Naive thymus-derived CD4-positive, alpha-beta T cell (primary cell): ENCODE data around the gene SLC39A10. TPM values are rescaled to one million over a fixed set of nuclear protein-coding genes. Genes with fewer than 3 reads are reported as not detected.
"Not testable (repeated sequence)": the region's sequence is repeated elsewhere in the genome, so short reads cannot be mapped to it uniquely, and the experiment has no call there.

ENCODE experiments used
- ATAC-seq: fragments of 150-1000 bp; cut with Tn5 transposase; 2 replicates; pipeline ENCODE4 v1.10.0; 2021; ENCODE audit warnings: mild to moderate bottlenecking, moderate library complexity
- CTCF ChIA-PET: fragments of 350-600 bp; sonication (Branson Sonifier 250); formaldehyde crosslinking; loops from one replicate; lab custom pipeline; 2021; ENCODE audit warnings: antibody characterized with exemption; lab: Charles Lee
- POLR2A ChIA-PET: fragments of 350-600 bp; sonication (Branson Sonifier 250); formaldehyde crosslinking; loops from one replicate; lab custom pipeline; 2021; ENCODE audit warnings: antibody characterized with exemption, inconsistent platforms; lab: Charles Lee
- DNase-seq, 9 donors: peaks; one replicate each; pipeline versions ENCODE4 v3.0.0 to v3.0.0-alpha.2; 2020 to 2022; ENCODE audit warnings: mixed read lengths in 1 of 9
- H3K27ac ChIP-seq: one replicate; pipeline ENCODE4 v1.7.0; 2013; ENCODE audit warnings: mild to moderate bottlenecking, low read depth, low read length, moderate library complexity
- H3K27me3 ChIP-seq, 2 donors: one replicate each; pipeline ENCODE4 v1.7.0; 2013; ENCODE audit warnings: low read length in 2 of 2, mild to moderate bottlenecking in 2 of 2, moderate library complexity in 2 of 2; ENCODE audit not compliant: control insufficient read depth in 2 of 2, insufficient read depth in 2 of 2
- H3K36me3 ChIP-seq, 3 experiments: 1 replicate in 2 of 3; 2 replicates in 1 of 3; pipeline ENCODE4 v1.7.0; 2013; ENCODE audit warnings: low read length in 3 of 3, mild to moderate bottlenecking in 3 of 3, moderate library complexity in 1 of 3; ENCODE audit not compliant: insufficient read depth in 3 of 3, control insufficient read depth in 2 of 3
- H3K4me1 ChIP-seq, 2 donors: one replicate each; pipeline ENCODE4 v1.7.0; 2013; ENCODE audit warnings: low read length in 2 of 2, mild to moderate bottlenecking in 2 of 2, moderate library complexity in 1 of 2; ENCODE audit not compliant: control insufficient read depth in 2 of 2, insufficient read depth in 2 of 2
- H3K4me3 ChIP-seq: 2 replicates; pipeline ENCODE4 v1.7.0; 2013; ENCODE audit warnings: mild to moderate bottlenecking, low read length
- H3K9me3 ChIP-seq, 3 experiments: 1 replicate in 2 of 3; 2 replicates in 1 of 3; pipeline ENCODE4 v1.7.0; 2013; ENCODE audit warnings: low read length in 3 of 3; ENCODE audit not compliant: control insufficient read depth in 2 of 3
- H3K27ac Mint-ChIP-seq, 9 donors: one replicate each; pipeline ENCODE4 v1.8.0; 2020 to 2022; ENCODE audit warnings: mixed read lengths in 9 of 9, mild to moderate bottlenecking in 8 of 9, moderate library complexity in 5 of 9, inconsistent platforms in 2 of 9
- H3K27me3 Mint-ChIP-seq, 5 donors: one replicate each; pipeline ENCODE4 v1.8.0; 2021 to 2022; ENCODE audit warnings: mixed read lengths in 5 of 5, mild to moderate bottlenecking in 1 of 5
- H3K36me3 Mint-ChIP-seq, 5 donors: one replicate each; pipeline ENCODE4 v1.8.0; 2020 to 2022; ENCODE audit warnings: mixed read lengths in 5 of 5, mild to moderate bottlenecking in 3 of 5, inconsistent platforms in 1 of 5
- H3K4me1 Mint-ChIP-seq, 7 donors: one replicate each; pipeline ENCODE4 v1.8.0; 2020 to 2022; ENCODE audit warnings: mixed read lengths in 7 of 7, mild to moderate bottlenecking in 3 of 7, inconsistent platforms in 1 of 7
- H3K4me3 Mint-ChIP-seq, 10 donors: one replicate each; pipeline ENCODE4 v1.8.0; 2020 to 2022; ENCODE audit warnings: mild to moderate bottlenecking in 10 of 10, mixed read lengths in 10 of 10, moderate library complexity in 6 of 10, inconsistent platforms in 2 of 10
- H3K9me3 Mint-ChIP-seq, 11 donors: one replicate each; pipeline ENCODE4 v1.8.0; 2020 to 2022; ENCODE audit warnings: mixed read lengths in 11 of 11, mild to moderate bottlenecking in 4 of 11, inconsistent platforms in 1 of 11, moderate library complexity in 1 of 11
- intact Hi-C, 2 donors: fragments of 100-400 bp; cut with micrococcal nuclease; formaldehyde crosslinking; loops; one replicate each; pipeline ENCODE4 v1.15.1; 2023
- polyA plus RNA-seq, 2 donors: library from polyadenylated mRNA; unstranded; fragments of 300-500 nt; fragmentation: Illumina TruSeq; gene quantifications; one replicate each; pipeline ENCODE4 v1.2.3, GENCODE V29; 2021
- total RNA-seq, 6 experiments: library from RNA in 5 of 6; stranded (reverse) in 5 of 6; gene quantifications; 1 replicate in 5 of 6; 2 replicates in 1 of 6; pipeline ENCODE4 v1.2.3 and lab custom pipeline; 2021 to 2026

Gene SLC39A10
- total and polyA plus RNA-seq, 7 experiments from 2014 or later = 6.6 to 92.9 (median 58.0) TPM

- Mint-ChIP-seq H3K4me1 (peaks cover 13 to 82% (median 63%) of the 10 kb centered on the region in 7 donors), H3K9me3 (peaks cover 0 to 7% (median 0%) of the 10 kb centered on the region in 11 donors), H3K27ac (no peak overlapping the region), H3K27me3 (no peaks in the 10 kb centered on the region), H3K4me3 (no peak overlapping the region), H3K36me3 (peaks cover 16 to 50% (median 45%) of the 10 kb centered on the region in 5 donors)
- CTCF ChIA-PET = interaction anchor here (0.7 kb wide), 1 partner anchor 1432 kb away, joined by 3 read pairs; no protein-coding TSS in a partner anchor
- Histone ChIP-seq H3K4me1 (peaks cover 0 to 13% of the 10 kb centered on the region in 2 donors), H3K27me3 (no peaks in the 10 kb centered on the region), H3K4me3 (no peak overlapping the region), H3K9me3 (no peaks in the 10 kb centered on the region), H3K36me3 (no peaks in the 10 kb centered on the region), H3K27ac (no peak overlapping the region)
- DNase-seq (no peak), ATAC-seq (no peak)
- POLR2A ChIA-PET = no interaction called here
- intact Hi-C loops = no loop called here
Observed at GRCh38 chr2:195682077-195682476, 25.1 kb downstream of the SLC39A10 start.

GRCh38 chr2:195683174-195683573, 26.1 kb downstream of the SLC39A10 start:
- no peak for DNase-seq
- H3K9me3 ChIP-seq = no peaks in the 10 kb centered on the region
- H3K27ac ChIP-seq = no peak overlapping the region
- no peaks in the 10 kb centered on the region for H3K27me3 Mint-ChIP-seq
- peaks cover 0 to 2% of the 10 kb centered on the region in 2 donors for H3K4me1 ChIP-seq
- peaks cover 16 to 51% (median 43%) of the 10 kb centered on the region in 5 donors for H3K36me3 Mint-ChIP-seq
- no peak overlapping the region for H3K4me3 ChIP-seq
- POLR2A ChIA-PET = no interaction called here
- peaks cover 0 to 7% (median 0%) of the 10 kb centered on the region in 11 donors for H3K9me3 Mint-ChIP-seq
- intact Hi-C loops = no loop called here
- CTCF ChIA-PET = no interaction called here
- H3K4me3 Mint-ChIP-seq = no peak overlapping the region
- no peaks in the 10 kb centered on the region for H3K27me3 ChIP-seq
- H3K27ac Mint-ChIP-seq = no peak overlapping the region
- no peaks in the 10 kb centered on the region for H3K36me3 ChIP-seq
- peaks cover 11 to 78% (median 57%) of the 10 kb centered on the region in 7 donors for H3K4me1 Mint-ChIP-seq
- ATAC-seq = no peak

- no peaks in the 10 kb centered on the region for H3K27me3 Mint-ChIP-seq
Observed at GRCh38 chr2:195686564-195686963, 29.5 kb downstream of the SLC39A10 start.

GRCh38 chr2:195687320-195688086, 30.5 kb downstream of the SLC39A10 start:
- no peaks in the 10 kb centered on the region for H3K27me3 Mint-ChIP-seq
- no peak overlapping the region for H3K27ac Mint-ChIP-seq
- H3K4me3 Mint-ChIP-seq = no peak overlapping the region
- Histone ChIP-seq H3K36me3 (peaks cover 0 to 5% (median 0%) of the 10 kb centered on the region in 3 experiments), H3K9me3 (no peaks in the 10 kb centered on the region), H3K4me3 (no peak overlapping the region), H3K27me3 (no peaks in the 10 kb centered on the region), H3K27ac (no peak overlapping the region), H3K4me1 (no peaks in the 10 kb centered on the region)
- ATAC-seq (no peak), DNase-seq (no peak)
- peaks cover 24 to 66% (median 57%) of the 10 kb centered on the region in 5 donors for H3K36me3 Mint-ChIP-seq
- CTCF ChIA-PET = no interaction called here
- intact Hi-C loops = loop anchor here in 1 of 2 donors (2.0 kb wide), 1 partner anchor 15 kb away; no protein-coding TSS in a partner anchor
- POLR2A ChIA-PET = interaction anchor here (0.5 to 1.0 kb wide), 3 partner anchors 8 to 31 kb away, joined by 3 read pairs; partner anchors contain the start of gene SLC39A10
- peaks cover 4 to 30% (median 14%) of the 10 kb centered on the region in 11 donors for H3K9me3 Mint-ChIP-seq
- peaks cover 21 to 73% (median 57%) of the 10 kb centered on the region in 7 donors for H3K4me1 Mint-ChIP-seq

More at GRCh38 chr2:195686564-195686963, 29.5 kb downstream of the SLC39A10 start:
- POLR2A ChIA-PET = interaction anchor here (1.0 kb wide), 1 partner anchor 30 kb away, joined by 3 read pairs; the partner anchor contains the start of gene SLC39A10
- H3K27ac ChIP-seq = no peak overlapping the region
- no peaks in the 10 kb centered on the region for H3K27me3 ChIP-seq
- H3K9me3 Mint-ChIP-seq = peaks cover under 1 to 21% (median 11%) of the 10 kb centered on the region in 11 donors
- ATAC-seq = no peak
- H3K27ac Mint-ChIP-seq = peak overlapping the region in 5 of 9 donors; percentile 0 to 32 (median 16)
- peaks cover 0 to 5% (median 0%) of the 10 kb centered on the region in 3 experiments for H3K36me3 ChIP-seq
- peaks cover 20 to 57% (median 54%) of the 10 kb centered on the region in 5 donors for H3K36me3 Mint-ChIP-seq
- intact Hi-C loops = loop anchor here in 1 of 2 donors (2.0 kb wide), 1 partner anchor 16 kb away; no protein-coding TSS in a partner anchor
- no peaks in the 10 kb centered on the region for H3K4me1 ChIP-seq
- CTCF ChIA-PET = no interaction called here
- H3K9me3 ChIP-seq = no peaks in the 10 kb centered on the region
- H3K4me1 Mint-ChIP-seq = peaks cover 13 to 69% (median 53%) of the 10 kb centered on the region in 7 donors
- peak overlapping the region in 3 of 10 donors; percentile 7 to 51 (median 17) for H3K4me3 Mint-ChIP-seq
- H3K4me3 ChIP-seq = no peak overlapping the region
- no peak for DNase-seq

- CTCF ChIA-PET = not testable (repeated sequence)
Observed at GRCh38 chr2:195692531-195692930, 35.5 kb downstream of the SLC39A10 start.

GRCh38 chr2:195694553-195694952, 37.5 kb downstream of the SLC39A10 start:
- Mint-ChIP-seq H3K27ac (peak overlapping the region in 3 of 9 donors; percentile 40 to 71 (median 58)), H3K9me3 (peaks cover 8 to 88% (median 31%) of the 10 kb centered on the region in 11 donors), H3K4me3 (peak overlapping the region in 1 of 10 donors; percentile 17), H3K27me3 (no peaks in the 10 kb centered on the region), H3K4me1 (peaks cover 29 to 77% (median 69%) of the 10 kb centered on the region in 7 donors), H3K36me3 (peaks cover 36 to 91% (median 89%) of the 10 kb centered on the region in 5 donors)
- no peak overlapping the region for H3K4me3 ChIP-seq
- ChIA-PET POLR2A (no interaction called here), CTCF (no interaction called here)
- H3K27me3 ChIP-seq = no peaks in the 10 kb centered on the region
- ATAC-seq (no peak), DNase-seq (no peak)
- intact Hi-C loops = no loop called here
- peaks cover 0 to under 1% (median 0%) of the 10 kb centered on the region in 3 experiments for H3K9me3 ChIP-seq
- no peak overlapping the region for H3K27ac ChIP-seq
- peaks cover 0 to 13% (median 0%) of the 10 kb centered on the region in 3 experiments for H3K36me3 ChIP-seq
- H3K4me1 ChIP-seq = peaks cover 0 to 5% of the 10 kb centered on the region in 2 donors

More at GRCh38 chr2:195692531-195692930, 35.5 kb downstream of the SLC39A10 start:
- intact Hi-C loops, H3K27me3 ChIP-seq, H3K27me3 Mint-ChIP-seq, H3K4me3 ChIP-seq, DNase-seq, POLR2A ChIA-PET, H3K9me3 ChIP-seq, H3K4me1 ChIP-seq, H3K27ac ChIP-seq, H3K27ac Mint-ChIP-seq, ATAC-seq: not testable (repeated sequence)
- H3K36me3 ChIP-seq = peaks cover 0 to 13% (median 0%) of the 10 kb centered on the region in 3 experiments
- peaks cover 31 to 80% (median 73%) of the 10 kb centered on the region in 5 donors for H3K36me3 Mint-ChIP-seq
- H3K4me3 Mint-ChIP-seq = peak overlapping the region in 2 of 10 donors; percentile 14 to 16
- peaks cover 21 to 63% (median 54%) of the 10 kb centered on the region in 7 donors for H3K4me1 Mint-ChIP-seq
- H3K9me3 Mint-ChIP-seq = peaks cover 8 to 70% (median 24%) of the 10 kb centered on the region in 11 donors
